HG03039 (cell line): ENCODE results near the gene RAD51.
"Not testable (repeated sequence)": the region's sequence is repeated elsewhere in the genome, so short reads cannot be mapped to it uniquely, and the experiment has no call there.

Experiments used
- ATAC-seq: cut with Tn5 transposase; IDR thresholded peaks from one replicate; pipeline ENCODE4 v1.9.1; 2021; ENCODE audit warnings: mild to moderate bottlenecking, moderate library complexity; ENCODE audit not compliant: unreplicated experiment

RAD51 gene

DNA sequence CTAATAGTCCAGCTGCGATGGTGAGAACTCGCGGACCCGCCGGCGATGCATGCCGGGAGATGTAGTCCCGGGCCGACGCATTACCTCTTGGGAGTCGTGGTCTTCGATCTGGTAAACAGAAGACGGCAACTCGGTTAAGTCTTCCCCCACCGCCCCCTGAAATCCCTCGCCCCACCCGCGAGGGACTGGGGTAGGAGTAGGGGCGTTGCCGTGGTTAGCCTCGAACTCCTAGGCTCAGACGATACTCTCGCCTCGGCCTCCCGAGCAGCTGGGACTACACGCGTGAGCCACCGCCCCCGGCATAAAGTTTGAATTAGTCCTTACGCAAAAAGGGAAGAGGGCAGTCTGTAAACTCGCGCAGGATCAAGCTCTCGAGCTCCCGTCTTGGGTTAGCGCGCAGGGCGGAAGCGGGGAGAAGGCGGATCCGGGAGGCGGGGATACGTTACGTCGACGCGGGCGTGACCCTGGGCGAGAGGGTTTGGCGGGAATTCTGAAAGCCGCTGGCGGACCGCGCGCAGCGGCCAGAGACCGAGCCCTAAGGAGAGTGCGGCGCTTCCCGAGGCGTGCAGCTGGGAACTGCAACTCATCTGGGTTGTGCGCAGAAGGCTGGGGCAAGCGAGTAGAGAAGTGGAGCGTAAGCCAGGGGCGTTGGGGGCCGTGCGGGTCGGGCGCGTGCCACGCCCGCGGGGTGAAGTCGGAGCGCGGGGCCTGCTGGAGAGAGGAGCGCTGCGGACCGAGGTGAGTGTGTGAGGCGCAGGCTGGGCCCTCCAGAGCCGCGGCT lies at the start of gene RAD51:
Gene RAD51, plus strand, starts transcription at position 487 of the 781 bp plus-strand sequence. CDS start 3,585 bp downstream, outside the sequence.
- ATAC-seq: peak; percentile 75

DNA sequence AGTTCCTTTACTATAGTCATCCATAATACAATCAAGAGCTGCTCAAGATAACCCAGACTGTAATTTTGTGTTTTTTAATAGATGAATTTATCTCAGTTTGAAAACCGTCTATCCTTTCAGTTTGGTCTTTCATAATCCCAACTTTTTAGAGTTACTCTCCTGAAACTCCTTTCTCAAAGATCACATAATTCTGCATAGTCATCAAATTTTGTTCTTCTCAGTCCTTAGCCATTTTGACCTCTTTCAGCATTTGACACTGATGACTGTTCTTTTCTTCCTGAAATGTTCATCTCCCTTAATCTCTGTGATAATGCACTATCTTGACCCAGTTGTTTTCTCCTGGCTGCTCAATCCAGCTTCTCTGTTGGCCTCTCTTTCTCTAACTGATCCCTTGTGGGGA lies 47.5 kb upstream of the RAD51 start:
- ATAC-seq: no peak

DNA sequence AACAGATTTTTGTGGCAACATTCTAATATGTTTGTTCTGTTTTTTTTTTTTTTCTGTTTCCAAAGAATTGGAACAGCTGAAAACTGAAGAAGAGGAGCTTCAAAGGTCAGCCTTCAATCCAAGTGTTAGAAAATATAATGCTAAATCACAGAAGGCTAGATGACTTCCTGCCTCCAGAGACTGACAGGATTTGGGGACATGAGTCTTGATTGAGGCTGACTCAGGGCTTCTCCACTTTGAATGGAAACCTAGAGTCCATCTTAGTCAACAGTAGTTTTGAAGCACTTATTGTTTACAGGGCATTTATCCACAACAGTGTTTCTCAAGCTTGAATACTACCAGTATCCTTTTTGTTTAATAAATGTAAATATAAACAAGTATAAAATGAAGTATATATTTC lies 44.5 kb upstream of the RAD51 start:
- no peak for ATAC-seq

DNA sequence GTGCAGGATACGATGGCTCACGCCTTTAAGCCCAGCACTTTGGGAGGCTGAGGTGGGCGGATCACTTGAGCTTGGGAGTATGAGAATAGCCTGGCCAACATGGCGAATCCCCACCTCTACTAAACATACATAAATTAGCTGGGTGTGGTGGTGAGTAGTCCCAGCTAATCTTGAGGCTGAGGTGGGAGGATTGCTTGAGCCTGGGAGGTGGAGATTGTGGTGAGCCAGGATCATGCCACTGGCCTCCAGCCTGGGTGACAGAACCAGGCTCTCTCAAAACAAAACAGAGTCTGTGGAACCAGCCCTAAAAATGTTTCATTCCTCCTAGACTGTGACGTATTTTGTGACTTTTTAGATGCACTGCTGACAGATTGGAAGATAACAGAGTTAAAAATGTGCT lies 34.3 kb upstream of the RAD51 start:
- no peak for ATAC-seq

DNA sequence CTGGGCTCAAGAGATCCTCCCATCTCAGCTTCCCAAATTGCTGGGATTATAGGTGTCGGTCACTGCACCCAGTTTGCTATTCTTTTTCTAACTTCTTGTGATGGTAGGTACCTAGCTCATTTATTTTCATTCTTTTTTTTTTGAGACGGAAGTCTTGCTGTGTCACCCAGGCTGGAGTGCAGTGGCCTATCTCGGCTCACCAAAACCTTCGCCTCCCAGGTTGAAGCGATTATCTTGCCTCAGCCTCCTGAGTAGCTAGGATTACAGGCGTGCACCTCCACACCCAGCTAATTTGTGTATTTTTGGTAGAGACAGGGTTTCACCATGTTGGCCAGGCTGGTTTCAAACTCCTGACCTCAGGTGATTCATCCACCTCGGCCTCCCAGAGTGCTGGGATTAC lies 30.1 kb upstream of the RAD51 start:
- no peak for ATAC-seq

DNA sequence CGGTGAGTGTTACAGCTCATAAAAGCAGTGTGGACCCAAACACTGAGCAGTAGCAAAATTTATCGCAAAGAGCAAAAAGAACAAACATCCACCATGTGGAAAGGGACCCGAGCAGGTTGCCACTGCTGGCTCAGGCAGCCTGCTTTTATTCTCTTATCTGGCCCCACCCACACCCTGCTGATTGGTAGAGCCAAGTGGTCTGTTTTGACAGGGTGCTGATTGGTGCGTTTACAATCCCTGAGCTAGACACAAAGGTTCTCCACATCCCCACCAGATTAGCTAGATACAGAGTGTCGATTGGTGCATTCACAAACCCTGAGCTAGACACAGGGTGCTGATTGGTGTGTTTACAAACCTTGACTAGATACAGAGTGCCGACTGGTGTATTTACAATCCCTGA lies 18.7 kb upstream of the RAD51 start:
- ATAC-seq: not testable (repeated sequence)

DNA sequence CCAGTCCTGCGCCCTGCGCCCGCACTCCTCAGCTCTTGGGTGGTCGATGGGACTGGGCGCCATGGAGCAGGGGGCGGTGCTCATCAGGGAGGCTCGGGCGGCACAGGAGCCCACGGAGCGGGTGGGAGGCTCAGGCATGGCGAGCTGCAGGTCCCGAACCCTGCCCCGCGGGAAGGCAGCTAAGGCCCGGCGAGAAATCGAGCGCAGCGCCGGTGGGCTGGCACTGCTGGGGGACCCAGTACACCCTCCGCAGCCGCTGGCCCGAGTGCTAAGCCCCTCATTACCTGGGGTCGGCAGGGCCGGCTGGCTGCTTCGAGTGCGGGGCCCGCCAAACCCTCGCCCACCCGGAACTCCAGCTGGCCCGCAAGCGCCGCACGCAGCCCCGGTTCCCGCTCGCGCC lies 18.1 kb upstream of the RAD51 start:
- not testable (repeated sequence) for ATAC-seq

DNA sequence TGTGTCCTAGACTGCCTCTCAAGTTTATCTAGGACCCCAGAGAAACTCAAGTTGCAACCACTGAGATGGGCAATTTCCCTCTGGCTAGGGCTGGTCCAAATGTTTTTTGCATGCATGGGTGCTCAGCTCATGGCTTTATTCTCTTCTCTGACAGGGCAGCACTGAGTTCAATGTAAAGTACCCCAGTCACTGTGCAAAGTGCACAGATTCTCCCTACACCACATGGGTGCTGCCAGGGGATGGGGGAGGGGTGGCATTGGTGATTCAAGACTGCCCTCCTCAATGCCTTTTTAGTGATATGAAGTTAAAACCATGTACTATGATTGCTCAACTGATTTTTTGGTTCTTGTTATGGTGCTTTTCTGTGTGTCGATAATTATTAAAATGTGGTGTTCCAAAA lies 14.8 kb upstream of the RAD51 start:
- no peak for ATAC-seq

DNA sequence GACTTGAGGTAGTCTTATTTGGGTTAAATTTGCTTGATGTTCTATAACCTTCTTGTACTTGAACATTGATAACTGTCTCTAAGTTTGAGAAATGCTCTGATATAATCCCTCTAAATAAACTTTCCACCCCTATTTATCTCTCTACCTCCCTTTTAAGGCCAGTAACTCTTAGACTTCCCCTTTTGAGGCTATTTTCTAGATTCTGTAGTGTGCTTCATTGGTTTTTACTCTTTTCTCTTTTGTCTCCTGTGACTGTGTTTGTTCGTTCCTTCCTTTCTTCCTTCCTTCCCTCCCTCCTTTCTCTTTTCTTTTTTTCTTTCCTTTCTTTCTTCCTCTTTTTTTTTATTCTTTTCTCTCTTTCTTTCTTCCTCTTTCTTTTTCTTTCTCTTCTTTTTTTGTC lies 14.0 kb upstream of the RAD51 start:
- ATAC-seq: not testable (repeated sequence)

DNA sequence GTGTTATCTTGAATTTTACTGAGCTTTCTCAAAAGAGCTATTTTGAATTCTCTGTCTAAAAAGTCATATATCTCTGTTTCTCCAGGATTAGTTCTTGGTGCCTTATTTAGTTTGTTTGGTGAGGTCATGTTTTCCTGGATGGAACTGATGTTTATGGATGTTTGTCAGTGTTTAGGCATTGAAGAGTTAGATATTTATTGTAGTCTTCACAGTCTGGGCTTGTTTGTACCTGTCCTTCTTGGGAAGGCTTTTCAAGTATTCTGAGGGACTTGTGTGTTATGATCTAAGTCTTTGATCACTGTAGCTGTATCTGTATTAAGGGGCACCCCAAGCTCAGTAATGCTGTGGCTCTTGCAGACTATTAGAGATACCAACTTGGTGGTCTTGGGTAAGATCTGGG lies 10.6 kb upstream of the RAD51 start:
- ATAC-seq: no peak

DNA sequence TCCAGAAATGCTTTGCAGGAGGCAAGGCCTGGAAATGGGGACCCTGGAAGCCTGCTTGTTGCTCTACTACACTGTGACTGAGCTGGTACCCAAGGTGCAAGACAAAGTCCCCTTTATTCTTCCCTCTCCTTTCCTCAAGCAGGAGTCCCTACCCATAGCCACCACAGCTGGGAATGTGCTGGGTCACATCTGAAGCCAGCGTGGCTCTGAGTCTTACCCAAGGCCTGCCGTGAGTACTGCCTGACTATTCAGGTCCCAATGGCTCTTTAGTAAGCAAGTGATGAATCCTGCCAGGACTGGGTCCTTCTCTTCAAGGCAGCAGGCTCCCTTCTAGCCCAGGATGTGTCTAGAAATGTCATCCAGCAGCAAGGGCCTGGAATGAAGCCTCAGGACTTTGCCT lies 9.6 kb upstream of the RAD51 start:
- ATAC-seq: no peak

DNA sequence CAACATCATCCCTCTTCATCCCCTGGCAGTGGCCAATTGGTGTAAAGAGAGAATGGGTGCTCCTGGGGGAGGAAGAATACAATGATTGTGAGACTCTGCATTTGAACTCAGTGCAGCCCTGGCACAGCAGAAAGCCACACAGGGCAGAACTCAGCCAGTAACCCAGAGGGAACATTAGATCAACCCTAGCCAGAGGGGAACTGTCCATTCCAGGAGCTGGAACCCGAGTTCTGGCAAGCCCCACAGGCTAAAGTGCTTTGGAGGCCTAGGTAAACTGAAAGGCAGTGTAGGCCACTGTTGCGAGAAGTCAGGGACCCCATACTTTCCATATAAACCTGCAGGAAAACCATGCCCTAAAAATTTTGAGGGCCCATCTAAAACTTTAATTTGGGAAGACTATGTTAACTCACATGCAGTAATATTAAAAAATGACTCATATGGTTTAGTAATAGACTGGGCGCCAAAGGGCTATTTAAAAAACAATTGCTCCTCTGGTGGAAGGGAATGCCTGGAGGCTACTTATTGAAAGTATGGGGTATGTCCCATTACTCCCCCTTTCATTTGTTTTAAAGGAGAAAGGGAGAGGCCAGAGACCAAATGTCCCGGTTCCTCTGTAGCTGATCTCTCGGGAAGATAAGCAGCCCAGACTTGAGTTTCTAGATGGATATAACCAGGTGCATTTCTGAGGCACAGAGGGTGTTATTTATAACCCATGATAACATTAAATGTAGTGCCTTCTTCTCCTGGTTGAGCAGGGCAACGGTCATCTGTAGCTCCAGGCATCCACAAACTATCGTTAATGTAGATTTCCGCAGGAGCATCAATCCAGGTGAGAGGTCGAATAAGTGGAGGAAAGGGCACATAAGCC lies 5.8 kb upstream of the RAD51 start:
- ATAC-seq: no peak

DNA sequence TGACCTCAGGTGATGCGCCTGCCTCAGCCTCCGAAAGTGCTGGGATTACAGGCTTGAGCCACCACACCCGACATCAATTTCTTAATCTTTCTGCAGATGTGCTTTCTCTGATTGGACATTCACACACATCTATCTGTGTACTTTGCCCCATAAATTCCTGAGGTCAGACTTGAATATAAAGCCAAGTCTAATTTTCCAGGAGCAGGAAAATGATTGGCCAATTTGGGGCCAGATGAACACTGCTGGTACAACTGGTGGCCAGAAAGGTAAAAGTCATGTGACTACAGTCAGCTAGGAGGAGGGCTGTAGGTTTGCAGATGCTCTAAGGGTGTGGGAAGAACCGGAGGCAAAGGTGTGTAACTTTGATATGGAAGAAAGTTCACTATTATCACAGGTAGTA lies 3.2 kb upstream of the RAD51 start:
- ATAC-seq: no peak

DNA sequence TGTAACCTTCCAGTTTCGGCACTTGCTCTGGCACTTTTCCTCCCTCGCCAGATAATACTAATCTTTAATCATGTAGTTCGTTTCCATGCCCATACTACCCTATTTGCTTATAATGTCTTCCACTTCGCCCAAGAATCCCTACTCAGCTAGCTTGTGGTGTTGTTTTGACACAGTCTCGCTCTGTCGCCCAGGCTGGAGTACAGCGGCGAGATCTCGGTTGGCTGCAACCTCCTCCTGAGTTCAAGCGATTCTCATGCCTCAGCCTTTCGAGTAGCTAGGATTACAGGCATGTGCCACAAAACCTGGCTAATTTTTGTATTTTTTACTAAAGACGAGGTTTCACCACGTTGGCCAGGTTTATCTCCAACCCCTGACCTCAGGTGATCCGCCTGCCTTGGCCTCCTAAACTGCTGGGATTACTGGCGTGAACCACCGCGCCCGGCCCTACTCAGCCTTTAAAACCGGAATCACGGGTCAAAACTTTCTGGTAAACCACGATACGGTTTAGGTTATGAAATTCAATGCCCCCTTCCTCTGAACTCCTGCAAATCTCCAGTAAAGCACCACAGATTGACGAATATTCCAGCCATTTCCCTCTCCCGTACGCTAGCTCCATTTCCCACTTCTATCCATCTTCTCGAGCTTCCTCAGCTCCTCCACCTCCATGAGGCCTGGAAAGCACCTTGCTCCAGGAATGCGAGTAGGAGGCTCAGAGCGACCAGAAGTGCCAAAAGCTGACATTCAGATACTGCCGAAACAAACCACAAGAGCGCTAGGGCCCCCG lies 878 bp upstream of the RAD51 start:
- ATAC-seq: peak; percentile 12

DNA sequence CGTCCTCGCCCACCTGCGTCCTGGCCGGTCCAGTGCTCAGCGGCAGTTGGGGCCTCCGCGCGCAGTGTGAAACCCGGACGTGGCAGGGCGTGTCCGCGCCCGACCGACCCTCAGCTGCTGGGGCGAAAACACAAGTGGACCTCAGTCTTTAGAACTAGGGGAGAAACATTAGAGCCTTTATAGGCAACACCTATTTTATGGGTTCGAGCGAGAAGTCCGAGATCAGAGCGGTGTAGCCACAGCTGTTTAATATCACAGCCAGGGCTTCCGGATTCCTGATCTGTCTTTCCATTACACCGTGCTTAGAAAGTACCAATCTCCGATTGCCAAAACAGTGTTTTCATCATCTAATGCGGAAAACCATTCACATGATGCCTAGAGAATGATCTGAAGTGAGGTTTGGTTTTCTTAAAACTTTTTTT lies 506 bp downstream of the RAD51 start:
- ATAC-seq: peak; percentile 22

DNA sequence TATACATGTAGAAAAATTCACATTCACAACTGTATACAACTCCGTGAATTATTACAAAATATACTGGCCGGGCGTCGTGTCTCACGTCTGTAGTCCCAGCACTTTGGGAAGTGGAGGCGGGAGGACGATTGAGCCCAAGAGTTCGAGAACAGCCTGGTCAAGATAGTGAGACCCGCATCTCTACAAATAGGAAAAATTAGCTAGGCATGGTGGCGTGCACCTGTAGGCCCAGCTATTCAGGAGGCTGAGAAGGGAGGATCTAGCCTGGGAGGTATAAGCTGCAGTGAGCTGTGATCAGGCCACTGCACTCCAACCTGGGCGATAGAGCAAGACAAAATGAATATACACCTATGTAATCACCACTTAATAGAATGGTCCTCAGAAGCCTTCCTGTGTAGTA lies 1.3 kb downstream of the RAD51 start:
- ATAC-seq: no peak

DNA sequence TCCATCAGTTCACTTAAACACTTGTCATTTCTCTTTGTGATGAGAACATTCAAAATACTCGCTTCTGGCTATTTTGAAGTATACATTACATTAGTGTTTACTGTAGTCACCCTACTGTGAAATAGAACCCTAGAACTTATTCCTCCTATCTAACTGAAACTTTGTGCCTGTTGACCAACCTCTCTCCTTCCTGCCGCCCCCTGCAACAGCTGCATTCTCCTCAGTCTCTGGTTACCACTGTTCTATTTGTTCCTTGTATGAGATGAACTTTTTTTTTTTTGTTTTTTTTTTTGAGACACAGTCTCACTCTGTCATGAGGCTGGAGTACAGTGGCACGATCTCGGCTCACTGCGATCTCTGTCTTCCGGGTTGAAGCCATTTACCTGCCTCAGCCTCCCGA lies 2.9 kb downstream of the RAD51 start:
- ATAC-seq: no peak

DNA sequence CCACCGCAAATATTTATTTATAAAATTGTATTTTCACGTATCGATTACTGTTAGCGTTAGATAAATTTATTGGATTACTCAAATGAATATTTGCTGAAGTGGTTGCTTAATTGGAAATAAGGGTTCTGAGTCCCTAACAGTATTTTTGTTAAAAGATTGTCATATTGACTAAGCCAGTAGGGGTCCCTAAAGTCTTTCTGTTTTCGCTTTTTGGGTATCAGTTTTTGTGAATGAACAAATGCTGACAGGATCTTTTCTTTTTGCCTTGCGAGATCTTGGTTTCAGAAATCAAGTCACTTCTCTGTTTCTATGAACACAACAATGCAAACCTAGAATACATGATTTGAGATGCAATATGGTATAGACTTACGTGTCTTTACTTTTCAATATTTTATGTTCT lies 7.1 kb downstream of the RAD51 start:
- ATAC-seq: no peak

DNA sequence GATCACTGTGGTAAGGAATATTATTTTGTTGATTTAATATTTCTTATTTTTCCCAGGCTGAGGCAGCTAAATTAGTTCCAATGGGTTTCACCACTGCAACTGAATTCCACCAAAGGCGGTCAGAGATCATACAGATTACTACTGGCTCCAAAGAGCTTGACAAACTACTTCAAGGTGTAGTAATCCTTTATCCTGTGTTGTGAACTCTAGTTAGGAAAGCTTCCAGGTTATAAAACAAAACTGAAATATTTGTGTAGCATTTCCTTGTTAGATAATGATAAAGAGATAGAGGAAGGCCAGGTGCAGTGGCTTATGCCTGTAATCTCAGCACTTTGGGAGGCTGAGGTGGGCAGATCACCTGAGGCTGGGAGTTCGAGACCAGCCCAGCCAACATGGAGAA lies 11.1 kb downstream of the RAD51 start:
- no peak for ATAC-seq

DNA sequence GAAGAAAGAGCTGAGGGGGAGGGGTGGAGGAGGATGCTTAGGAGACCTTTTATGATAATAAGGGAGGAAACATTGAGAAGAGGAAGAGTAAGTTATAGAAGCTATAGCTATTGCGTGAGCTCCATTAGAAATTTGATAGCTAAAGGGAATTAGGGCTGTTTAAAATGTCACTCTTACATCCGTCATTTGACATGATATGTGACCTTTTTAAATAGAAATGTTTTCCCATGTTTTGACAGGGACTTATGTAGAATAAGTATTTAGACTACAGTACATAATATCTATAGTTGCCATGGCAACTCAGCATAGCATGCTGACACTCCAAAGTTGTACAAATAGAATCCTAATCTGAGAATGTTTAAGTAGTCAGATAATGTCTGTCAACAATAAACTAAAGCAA lies 19.2 kb downstream of the RAD51 start:
- ATAC-seq: no peak

DNA sequence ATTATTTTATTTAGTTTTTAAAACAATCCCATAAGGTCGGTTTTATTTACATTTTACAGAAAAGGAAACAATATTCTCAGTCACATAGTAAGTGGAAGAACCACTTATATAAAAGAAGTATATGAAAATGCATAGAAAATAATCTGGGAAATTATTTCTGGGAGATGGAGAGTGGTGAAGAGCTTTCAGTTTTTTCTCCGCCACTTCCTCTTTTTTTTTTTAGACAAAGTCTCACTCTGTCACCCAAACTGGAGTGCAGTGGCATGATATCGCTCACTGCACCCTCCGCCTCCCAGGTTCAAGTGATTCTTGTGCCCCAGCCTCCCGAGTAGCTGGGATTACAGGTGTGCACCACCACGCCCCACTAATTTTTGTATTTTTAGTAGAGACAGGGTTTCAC lies 21.2 kb downstream of the RAD51 start:
- ATAC-seq: no peak
